ENCODE measurements around the gene RNF169. TPM values are rescaled to one million over a fixed set of nuclear protein-coding genes. Genes with fewer than 3 reads are reported as not detected.

The RNF169 gene
- total and polyA plus RNA-seq, 12 donors, result 2.3 to 14.0 (median 10.8) TPM

DNA sequence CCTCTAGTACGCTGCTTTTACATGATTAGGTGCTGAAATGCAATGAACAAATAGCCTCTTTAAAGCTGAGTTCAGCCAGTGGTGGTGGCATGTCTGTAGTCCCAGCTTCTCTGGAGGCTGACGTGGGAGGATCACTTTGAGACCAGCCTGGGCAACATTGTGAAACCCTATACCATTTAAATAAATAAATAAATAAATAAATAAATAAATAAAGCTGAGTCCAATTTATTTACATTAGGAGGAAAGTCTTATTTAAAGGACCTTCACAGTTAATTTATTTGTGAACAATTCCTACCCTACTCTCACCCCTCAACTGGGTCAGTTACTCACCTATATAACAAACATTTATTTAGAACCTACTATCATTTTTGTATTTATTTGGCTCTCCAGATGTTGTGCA, 12.6 kb upstream of the RNF169 start:
- WGBS, 2 donors, result 94 to 97% methylated on average over 2 of the region's 2 CpGs
- intact Hi-C loops (cut with DNase I), result loop anchor here in 4 of 10 donors (5.0 to 10.0 kb wide), 5 partner anchors 34 to 289 kb away; partner anchors contain the start of gene LIPT2 (in 1 of the 4)
- DNase-seq (no peak), ATAC-seq (no peak)
- Histone ChIP-seq H3K4me1 (peaks cover 0 to 7% (median 4%) of the 10 kb centered on the region in 9 donors), H3K9me3 (no peaks in the 10 kb centered on the region), H3K27ac (no peak overlapping the region), H3K27me3 (peaks cover 0 to 44% (median 29%) of the 10 kb centered on the region in 7 donors), H3K36me3 (no peaks in the 10 kb centered on the region), H3K4me3 (no peak overlapping the region)
- TF ChIP-seq, protein P1, sequence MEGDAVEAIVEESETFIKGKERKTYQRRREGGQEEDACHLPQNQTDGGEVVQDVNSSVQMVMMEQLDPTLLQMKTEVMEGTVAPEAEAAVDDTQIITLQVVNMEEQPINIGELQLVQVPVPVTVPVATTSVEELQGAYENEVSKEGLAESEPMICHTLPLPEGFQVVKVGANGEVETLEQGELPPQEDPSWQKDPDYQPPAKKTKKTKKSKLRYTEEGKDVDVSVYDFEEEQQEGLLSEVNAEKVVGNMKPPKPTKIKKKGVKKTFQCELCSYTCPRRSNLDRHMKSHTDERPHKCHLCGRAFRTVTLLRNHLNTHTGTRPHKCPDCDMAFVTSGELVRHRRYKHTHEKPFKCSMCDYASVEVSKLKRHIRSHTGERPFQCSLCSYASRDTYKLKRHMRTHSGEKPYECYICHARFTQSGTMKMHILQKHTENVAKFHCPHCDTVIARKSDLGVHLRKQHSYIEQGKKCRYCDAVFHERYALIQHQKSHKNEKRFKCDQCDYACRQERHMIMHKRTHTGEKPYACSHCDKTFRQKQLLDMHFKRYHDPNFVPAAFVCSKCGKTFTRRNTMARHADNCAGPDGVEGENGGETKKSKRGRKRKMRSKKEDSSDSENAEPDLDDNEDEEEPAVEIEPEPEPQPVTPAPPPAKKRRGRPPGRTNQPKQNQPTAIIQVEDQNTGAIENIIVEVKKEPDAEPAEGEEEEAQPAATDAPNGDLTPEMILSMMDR (IDR thresholded peaks at IDR 0.05), result no peak

DNA sequence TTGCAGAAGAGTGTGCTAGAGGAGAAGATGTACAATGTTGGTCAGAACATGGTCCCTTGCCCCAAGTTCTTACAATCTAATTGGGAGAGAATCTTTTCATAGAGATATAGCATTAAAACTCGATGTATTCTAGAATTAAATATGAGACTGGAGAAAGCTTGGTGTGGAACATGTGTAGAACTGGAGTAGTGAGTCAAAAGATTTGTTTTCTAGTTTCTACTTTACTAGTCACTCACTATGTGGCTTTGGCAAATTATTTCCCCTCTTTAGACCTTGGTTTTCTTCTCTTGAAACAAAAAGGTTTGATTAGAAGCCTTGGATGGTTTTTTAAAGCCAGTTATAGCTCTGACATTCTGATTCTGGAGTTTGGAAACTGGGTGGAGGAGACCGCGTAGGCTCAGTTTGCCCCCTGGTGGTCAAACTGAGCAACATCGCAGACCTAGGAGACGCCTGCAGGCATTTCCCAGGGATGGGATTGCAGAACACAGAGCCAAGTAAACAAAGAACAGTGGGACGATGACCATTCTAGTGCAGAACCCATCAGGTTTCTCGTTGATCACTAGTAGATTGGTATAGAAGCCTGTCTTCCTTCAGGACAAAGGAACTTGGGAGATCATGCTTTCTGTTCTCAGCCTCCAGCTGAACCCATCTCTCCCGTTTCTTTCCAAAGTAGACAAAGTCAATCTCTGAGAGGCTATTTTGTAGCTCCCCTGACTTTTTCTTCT, 8.9 kb upstream of the RNF169 start:
- H3K4me1 ChIP-seq, result no peaks in the 10 kb centered on the region
- TF ChIP-seq, protein P1 (IDR thresholded peaks at IDR 0.05), result peak; percentile 70 to 94 (median 89)
- no peaks in the 10 kb centered on the region for H3K9me3 ChIP-seq
- no peaks in the 10 kb centered on the region for H3K36me3 ChIP-seq
- H3K27me3 ChIP-seq, result peaks cover 0 to 9% (median 4%) of the 10 kb centered on the region in 7 donors
- ATAC-seq, result peak; percentile 57 to 93 (median 88)
- 22 to 24% methylated on average over 8 of the region's 8 CpGs for WGBS, 2 donors
- peak in 1 of 2 donors; percentile 28 for DNase-seq
- no peak overlapping the region for H3K27ac ChIP-seq
- H3K4me3 ChIP-seq, result no peak overlapping the region
- intact Hi-C loops (cut with DNase I), result loop anchor here in 4 of 10 donors (5.0 to 10.0 kb wide), 5 partner anchors 37 to 292 kb away; partner anchors contain the start of gene LIPT2 (in 1 of the 4)

DNA sequence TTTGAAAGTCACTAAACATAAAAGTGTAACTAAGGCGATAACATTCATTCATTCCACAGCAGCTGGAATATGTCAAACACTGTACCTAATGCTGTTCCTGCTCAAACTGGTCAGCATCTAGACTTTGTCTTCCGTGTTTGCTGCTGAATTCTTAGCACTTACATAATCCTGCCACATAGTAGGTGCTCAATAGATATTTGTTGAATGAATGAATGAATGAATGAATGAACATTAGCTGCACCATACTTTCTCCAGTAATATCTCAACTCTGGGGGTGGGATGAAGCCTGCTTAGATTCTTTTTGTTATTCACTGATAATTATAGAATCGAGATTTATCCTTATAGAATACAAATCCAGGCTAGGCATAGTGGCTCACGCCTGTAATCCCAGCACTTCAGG, 6.6 kb upstream of the RNF169 start:
- WGBS, 2 donors, result 77 to 87% methylated on average over 4 of the region's 4 CpGs
- H3K9me3 ChIP-seq, result no peaks in the 10 kb centered on the region

DNA sequence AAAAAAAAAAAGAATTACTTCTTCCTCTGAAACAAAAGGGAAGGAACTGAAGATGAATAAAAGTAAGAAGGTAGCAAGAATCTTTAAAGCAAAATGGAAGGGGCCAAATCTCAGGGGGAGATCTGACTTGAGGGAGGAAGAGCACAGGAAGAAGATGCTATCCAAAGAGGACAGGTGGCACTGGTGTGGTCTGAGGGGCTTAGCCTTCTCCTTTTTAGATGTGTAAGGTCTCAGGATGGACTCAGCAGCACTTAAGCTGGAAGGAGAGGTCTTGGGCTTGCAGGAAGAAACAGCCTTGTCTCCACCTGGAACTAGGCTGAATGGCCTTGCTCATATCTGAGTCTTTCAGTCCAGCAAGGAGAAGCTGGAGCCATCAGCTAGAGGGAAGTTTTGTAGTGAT, 5.0 kb upstream of the RNF169 start:
- H3K36me3 ChIP-seq, result no peaks in the 10 kb centered on the region
- H3K4me1 ChIP-seq, result peaks cover 3 to 12% (median 9%) of the 10 kb centered on the region in 9 donors
- no peak overlapping the region for H3K27ac ChIP-seq
- intact Hi-C loops (cut with DNase I), result no loop called here
- ATAC-seq (no peak), DNase-seq (no peak)
- H3K4me3 ChIP-seq, result no peak overlapping the region
- H3K27me3 ChIP-seq, result no peaks in the 10 kb centered on the region
- TF ChIP-seq, protein P1 (IDR thresholded peaks at IDR 0.05), result no peak
- H3K9me3 ChIP-seq, result no peaks in the 10 kb centered on the region

More for the DNA sequence above, 6.6 kb upstream of the RNF169 start:
- DNase-seq (no peak), ATAC-seq (no peak)
- Histone ChIP-seq H3K4me3 (no peak overlapping the region), H3K27ac (no peak overlapping the region), H3K4me1 (no peaks in the 10 kb centered on the region), H3K27me3 (no peaks in the 10 kb centered on the region), H3K36me3 (no peaks in the 10 kb centered on the region)
- intact Hi-C loops (cut with DNase I), result no loop called here
- TF ChIP-seq, protein P1 (IDR thresholded peaks at IDR 0.05), result no peak
